Adrenal gland (tissue), 12 donors: ENCODE measurements around the gene CYP39A1. TPM values are rescaled to one million over a fixed set of nuclear protein-coding genes. Genes with fewer than 3 reads are reported as not detected.

Experiments
- DNase-seq, 7 donors: peaks; one replicate each; pipeline ENCODE4 v3.0.0-alpha.2; 2019 to 2020
- H3K27ac ChIP-seq, 5 donors: fragments of 200-600 bp; sonication (generic) in 4 of 5; 1 replicate in 3 of 5; 2 replicates in 2 of 5; pipeline versions ENCODE4 v1.5.1 to v1.8.0; 2016 to 2020; ENCODE audit warnings: mild to moderate bottlenecking in 1 of 5
- H3K27me3 ChIP-seq: fragments of 200-600 bp; 2 replicates; pipeline ENCODE4 v1.8.0; 2021
- H3K36me3 ChIP-seq, 2 donors: fragments of 200-600 bp; replicated peaks in 1 of 2; 1 replicate in 1 of 2; 2 replicates in 1 of 2; pipeline versions ENCODE4 v1.5.1 to v1.8.0; 2018 to 2022
- H3K4me1 ChIP-seq, 2 donors: fragments of 200-600 bp; replicated peaks in 1 of 2; 1 replicate in 1 of 2; 2 replicates in 1 of 2; pipeline versions ENCODE4 v1.5.1 to v1.8.0; 2018 to 2021
- H3K4me3 ChIP-seq, 4 donors: fragments of 200-600 bp; sonication (generic) in 3 of 4; one replicate each; pipeline ENCODE4 v1.5.1; 2016 to 2018
- H3K9me3 ChIP-seq, 3 donors: fragments of 200-600 bp; sonication (generic) in 1 of 3; replicated peaks in 1 of 3; 1 replicate in 2 of 3; 2 replicates in 1 of 3; pipeline versions ENCODE4 v1.5.1 to v1.8.0; 2016 to 2021
- CTCF ChIP-seq, 6 experiments: fragments of 450-650 bp in 4 of 6; fragments of 200-600 bp in 2 of 6; sonication (generic) in 1 of 6; IDR thresholded peaks; 1 replicate in 5 of 6; 2 replicates in 1 of 6; pipeline versions ENCODE4 v1.5.1 to v1.8.0; 2016 to 2021; ENCODE audit warnings: antibody characterized with exemption in 6 of 6, mild to moderate bottlenecking in 2 of 6, moderate library complexity in 1 of 6
- POLR2A ChIP-seq, 2 donors: fragments of 450-650 bp; IDR thresholded peaks; one replicate each; pipeline ENCODE4 v1.6.1; 2017; ENCODE audit warnings: antibody characterized with exemption in 2 of 2, mild to moderate bottlenecking in 2 of 2, moderate library complexity in 1 of 2
- WGBS, 4 donors: extraction: QIAGEN DNeasy Blood & Tissue Kit in 2 of 4; methylation state at CpG; one replicate each; pipeline versions ENCODE4 v1.1.5 to v1.1.7; 2013 to 2017; 5-methylcytosine and 5-hydroxymethylcytosine counted together
- intact Hi-C, 2 donors: fragments of 100-400 bp; cut with DNase I; formaldehyde crosslinking; loops; one replicate each; pipeline versions ENCODE4 v1.14.1 to v1.15.0; 2022 to 2023
- polyA plus RNA-seq, 3 donors: library from polyadenylated mRNA; stranded (reverse); fragments of 200-250 nt in 2 of 3; fragments of 350-450 nt in 1 of 3; fragmentation: Illumina TruSeq in 1 of 3; extraction: RNeasy Lipid Tissue Mini Kit (QIAGEN cat#74804) in 1 of 3; gene quantifications; one replicate each; pipeline ENCODE4 v1.2.3, GENCODE V29; 2013 to 2014
- total RNA-seq, 9 donors: library from RNA; depleted of rRNA in 4 of 9; stranded (reverse); fragments of >200 nt in 4 of 9; fragments of 120-200 nt in 1 of 9; fragmentation: NEBNext Ultra II Directional in 1 of 9; extraction: Animal tissue kit (Norgen Biotek cat#: 25700) in 1 of 9; gene quantifications; one replicate each; pipeline versions ENCODE4 v1.1.0 to v1.2.4, GENCODE V29; 2013 to 2023
- donor health status: healthy with polysubstance abuse.
- donor health status: Bipolar disorder and iron deficiency.
- donor health status: DM: yes; HTN: yes; CAD: no.
- donor health status: DM: no; HTN: no; CAD: no.
- donor health status: DM: no; HTN: no; CAD: no.
- donor health status: DM: yes; HTN: yes; CAD: no.

Gene CYP39A1
- total and polyA plus RNA-seq, 12 donors, result 0.63 to 11.3 (median 4.2) TPM

- TF ChIP-seq CTCF (IDR thresholded peaks at IDR 0.05) (no peak), POLR2A (IDR thresholded peaks at IDR 0.05) (no peak)
- no peaks in the 10 kb centered on the region for H3K36me3 ChIP-seq
- H3K27me3 ChIP-seq, result no peaks in the 10 kb centered on the region
- intact Hi-C loops, result no loop called here
- H3K4me3 ChIP-seq, result no peak overlapping the region
- peaks cover 0 to 7% (median 0%) of the 10 kb centered on the region in 3 donors for H3K9me3 ChIP-seq
- no peaks in the 10 kb centered on the region for H3K4me1 ChIP-seq
- no peak overlapping the region for H3K27ac ChIP-seq
- WGBS, 4 donors, result 84 to 90% (median 87%) methylated on average over 3 of the region's 3 CpGs
- DNase-seq, result no peak
Observed at GRCh38 chr6:46598215-46598614, 54.4 kb downstream of the CYP39A1 start.

GRCh38 chr6:46592740-46593139 is 59.9 kb downstream of the CYP39A1 start:
- no peak for TF ChIP-seq POLR2A (IDR thresholded peaks at IDR 0.05)
- TF ChIP-seq CTCF (IDR thresholded peaks at IDR 0.05), result no peak
- H3K4me1 ChIP-seq, result no peaks in the 10 kb centered on the region
- no peaks in the 10 kb centered on the region for H3K27me3 ChIP-seq
- no peak overlapping the region for H3K27ac ChIP-seq
- no peak for DNase-seq
- peaks cover 0 to 7% (median 0%) of the 10 kb centered on the region in 3 donors for H3K9me3 ChIP-seq
- intact Hi-C loops, result no loop called here
- H3K36me3 ChIP-seq, result no peaks in the 10 kb centered on the region
- no peak overlapping the region for H3K4me3 ChIP-seq

- DNase-seq, result no peak
- TF ChIP-seq POLR2A (IDR thresholded peaks at IDR 0.05), result no peak
- TF ChIP-seq CTCF (IDR thresholded peaks at IDR 0.05), result no peak
- Histone ChIP-seq H3K4me1 (no peaks in the 10 kb centered on the region), H3K27ac (no peak overlapping the region), H3K4me3 (no peak overlapping the region), H3K9me3 (peaks cover 0 to 7% (median 0%) of the 10 kb centered on the region in 3 donors), H3K36me3 (no peaks in the 10 kb centered on the region), H3K27me3 (no peaks in the 10 kb centered on the region)
- WGBS, 4 donors, result 70 to 83% (median 76%) methylated on average over 3 of the region's 3 CpGs
- intact Hi-C loops, result no loop called here
Observed at GRCh38 chr6:46592046-46592445, 60.6 kb downstream of the CYP39A1 start.

- Histone ChIP-seq H3K9me3 (peaks cover 0 to 7% (median 0%) of the 10 kb centered on the region in 3 donors), H3K27ac (no peak overlapping the region), H3K4me3 (no peak overlapping the region), H3K4me1 (no peaks in the 10 kb centered on the region), H3K36me3 (no peaks in the 10 kb centered on the region), H3K27me3 (no peaks in the 10 kb centered on the region)
- DNase-seq, result no peak
- no peak for TF ChIP-seq POLR2A (IDR thresholded peaks at IDR 0.05)
- TF ChIP-seq CTCF (IDR thresholded peaks at IDR 0.05), result no peak
- intact Hi-C loops, result no loop called here
Observed at GRCh38 chr6:46590765-46591164, 61.9 kb downstream of the CYP39A1 start.
